ENCODE data around the gene DMAP1.

The DMAP1 gene

GRCh38 chr1:44256762-44257554, 43.7 kb downstream of the DMAP1 start:
- DNase-seq = no peak

- DNase-seq = no peak
Observed at GRCh38 chr1:44259090-44259489, 45.8 kb downstream of the DMAP1 start.

GRCh38 chr1:44260792-44261170, 47.5 kb downstream of the DMAP1 start:
- DNase-seq = no peak

GRCh38 chr1:44261171-44261817, 48.0 kb downstream of the DMAP1 start:
- no peak for DNase-seq

GRCh38 chr1:44261962-44262361, 48.7 kb downstream of the DMAP1 start:
- DNase-seq = no peak

- no peak for DNase-seq
Observed at GRCh38 chr1:44262414-44262813, 49.1 kb downstream of the DMAP1 start.

- no peak for DNase-seq
Observed at GRCh38 chr1:44262816-44263567, 49.7 kb downstream of the DMAP1 start.

GRCh38 chr1:44263568-44264450, 50.5 kb downstream of the DMAP1 start:
- no peak for DNase-seq

GRCh38 chr1:44264451-44264771, 51.1 kb downstream of the DMAP1 start:
- no peak for DNase-seq

GRCh38 chr1:44265656-44266358, 52.5 kb downstream of the DMAP1 start:
- DNase-seq = no peak

GRCh38 chr1:44266400-44267344, 53.4 kb downstream of the DMAP1 start:
- no peak for DNase-seq

GRCh38 chr1:44267438-44267837, 54.2 kb downstream of the DMAP1 start:
- no peak for DNase-seq

GRCh38 chr1:44268054-44268453, 54.8 kb downstream of the DMAP1 start:
- DNase-seq = no peak
